ENCODE data around the gene PRL. TPM values are rescaled to one million over a fixed set of nuclear protein-coding genes. Genes with fewer than 3 reads are reported as not detected.

The PRL gene
- total RNA-seq, 1 experiment from 2014 or later: not detected

DNA sequence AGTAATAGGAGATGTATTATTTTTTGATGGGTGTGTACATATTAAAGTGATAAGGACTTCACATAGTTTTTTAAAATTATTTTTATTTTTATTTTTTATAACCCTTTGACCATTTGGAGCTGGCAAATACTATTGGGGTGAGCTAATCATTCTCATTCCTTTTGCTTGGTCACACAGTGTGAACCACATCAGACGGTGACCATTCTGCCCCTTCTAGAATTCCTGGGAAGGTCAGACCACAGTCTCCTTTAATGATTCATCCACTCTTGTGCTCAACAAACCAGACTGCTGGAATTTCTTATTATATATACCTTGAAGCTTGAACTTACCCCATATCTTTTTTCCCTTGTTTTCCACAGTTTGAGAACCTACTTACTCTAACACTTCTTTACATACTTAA, 23.9 kb upstream of the PRL start:
- H4K20me1 ChIP-seq (ENCODE audit: insufficient read depth): no peaks in the 10 kb centered on the region
- intact Hi-C loops (cut with micrococcal nuclease; ENCODE audit: unreplicated experiment): no loop called here
- no peaks in the 10 kb centered on the region for H3K9me2 ChIP-seq (ENCODE audit: insufficient read depth)
- ChIA-PET POLR2A (ENCODE audit: unreplicated experiment) (interaction anchor here (0.6 to 0.7 kb wide), 2 partner anchors 43 to 727 kb away, joined by 4 read pairs; no protein-coding TSS in a partner anchor), CTCF (no interaction called here)
- no peak overlapping the region for H3K4me3 ChIP-seq
- no peak overlapping the region for H3K27ac ChIP-seq
- no peaks in the 10 kb centered on the region for H3K36me3 ChIP-seq (ENCODE audit: low read depth)
- BruUV-seq (replicated peaks): no TSS peak
- H3K27me3 ChIP-seq (ENCODE audit: insufficient read depth, low read depth): no peaks in the 10 kb centered on the region
- peaks cover 13% of the 10 kb centered on the region; the same call in 1 of the 2 replicates for H3K9me3 ChIP-seq (ENCODE audit: insufficient read depth, low read depth)
- H3K79me2 ChIP-seq (ENCODE audit: low read depth): no peaks in the 10 kb centered on the region
- H3K4me1 ChIP-seq (replicated peaks; ENCODE audit: insufficient read depth): peaks cover 16% of the 10 kb centered on the region
- DNase-seq: peak; percentile 34 to 64
- H3F3A ChIP-seq (ENCODE audit: insufficient read depth, low read depth): 0 out of 2 replicates have a peak, but pooled peaks cover 4% of the 10 kb centered on the region
- no peak for TF ChIP-seq EZH2 (IDR thresholded peaks at IDR 0.05; ENCODE audit: low read depth)
- TF ChIP-seq, protein P1, sequence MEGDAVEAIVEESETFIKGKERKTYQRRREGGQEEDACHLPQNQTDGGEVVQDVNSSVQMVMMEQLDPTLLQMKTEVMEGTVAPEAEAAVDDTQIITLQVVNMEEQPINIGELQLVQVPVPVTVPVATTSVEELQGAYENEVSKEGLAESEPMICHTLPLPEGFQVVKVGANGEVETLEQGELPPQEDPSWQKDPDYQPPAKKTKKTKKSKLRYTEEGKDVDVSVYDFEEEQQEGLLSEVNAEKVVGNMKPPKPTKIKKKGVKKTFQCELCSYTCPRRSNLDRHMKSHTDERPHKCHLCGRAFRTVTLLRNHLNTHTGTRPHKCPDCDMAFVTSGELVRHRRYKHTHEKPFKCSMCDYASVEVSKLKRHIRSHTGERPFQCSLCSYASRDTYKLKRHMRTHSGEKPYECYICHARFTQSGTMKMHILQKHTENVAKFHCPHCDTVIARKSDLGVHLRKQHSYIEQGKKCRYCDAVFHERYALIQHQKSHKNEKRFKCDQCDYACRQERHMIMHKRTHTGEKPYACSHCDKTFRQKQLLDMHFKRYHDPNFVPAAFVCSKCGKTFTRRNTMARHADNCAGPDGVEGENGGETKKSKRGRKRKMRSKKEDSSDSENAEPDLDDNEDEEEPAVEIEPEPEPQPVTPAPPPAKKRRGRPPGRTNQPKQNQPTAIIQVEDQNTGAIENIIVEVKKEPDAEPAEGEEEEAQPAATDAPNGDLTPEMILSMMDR (conservative IDR thresholded peaks at IDR 0.05): no peak
- no peak overlapping the region for H3K4me2 ChIP-seq
- H2AFZ ChIP-seq: no peak overlapping the region

DNA sequence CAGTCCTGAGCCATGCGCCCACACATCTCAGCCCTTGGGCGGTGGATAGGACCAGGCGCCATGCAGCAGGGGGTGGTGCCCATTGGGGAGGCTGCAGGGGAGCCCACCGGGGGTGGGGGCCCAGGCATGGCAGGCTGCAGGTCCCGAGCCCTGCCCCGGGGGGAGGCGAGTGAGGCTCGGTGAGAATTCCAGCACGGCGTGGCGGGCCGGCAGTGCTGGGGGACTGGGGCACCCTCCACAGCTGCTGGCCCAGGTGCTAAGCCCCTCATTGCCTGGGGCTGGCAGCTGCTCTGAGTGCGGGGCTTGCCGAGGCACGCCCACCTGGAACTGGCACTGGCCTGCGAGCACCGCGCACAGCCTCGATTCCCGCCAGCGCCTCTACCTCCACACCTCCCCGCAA, 21.6 kb upstream of the PRL start:
- Histone ChIP-seq H3K4me1 (replicated peaks; ENCODE audit: insufficient read depth) (peaks cover 16% of the 10 kb centered on the region), H4K20me1 (ENCODE audit: insufficient read depth) (no peaks in the 10 kb centered on the region), H3K9me3 (ENCODE audit: insufficient read depth, low read depth) (peaks cover 7% of the 10 kb centered on the region; the same call in 1 of the 2 replicates), H3F3A (ENCODE audit: insufficient read depth, low read depth) (0 out of 2 replicates have a peak, but pooled peaks cover 4% of the 10 kb centered on the region), H3K36me3 (ENCODE audit: low read depth) (no peaks in the 10 kb centered on the region), H2AFZ (no peak overlapping the region), H3K27ac (no peak overlapping the region), H3K4me2 (no peak overlapping the region), H3K27me3 (ENCODE audit: insufficient read depth, low read depth) (no peaks in the 10 kb centered on the region), H3K4me3 (no peak overlapping the region), H3K9me2 (ENCODE audit: insufficient read depth) (no peaks in the 10 kb centered on the region), H3K79me2 (ENCODE audit: low read depth) (no peaks in the 10 kb centered on the region)
- CTCF ChIA-PET: no interaction called here
- intact Hi-C loops (cut with micrococcal nuclease; ENCODE audit: unreplicated experiment): no loop called here
- TF ChIP-seq, protein P1 (conservative IDR thresholded peaks at IDR 0.05): no peak
- TF ChIP-seq EZH2 (IDR thresholded peaks at IDR 0.05; ENCODE audit: low read depth): no peak
- no TSS peak for BruUV-seq (replicated peaks)
- no peak for DNase-seq
- POLR2A ChIA-PET (ENCODE audit: unreplicated experiment): no interaction called here

DNA sequence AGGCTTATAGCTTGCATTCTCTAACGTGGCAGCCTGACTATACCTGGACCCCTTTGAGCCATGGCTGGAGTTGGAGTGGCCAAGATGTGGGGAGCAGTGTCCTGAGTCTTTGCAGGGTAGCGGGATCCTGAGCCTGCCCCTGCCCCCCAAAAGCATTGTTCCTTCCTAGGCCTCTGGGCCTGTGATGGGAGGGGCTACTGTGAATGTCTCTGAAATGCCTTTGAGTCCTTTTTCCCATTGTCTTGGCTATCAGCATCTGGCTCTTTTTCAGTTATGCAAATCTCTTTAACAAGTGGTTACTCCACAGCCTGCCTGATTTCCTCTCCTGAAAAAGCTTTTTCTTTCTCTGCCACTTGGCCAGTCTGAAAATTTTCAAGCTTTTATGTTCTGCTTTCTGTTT, 17.0 kb upstream of the PRL start:
- Histone ChIP-seq H3K36me3 (ENCODE audit: low read depth) (no peaks in the 10 kb centered on the region), H2AFZ (no peak overlapping the region), H3F3A (ENCODE audit: insufficient read depth, low read depth) (no peaks in the 10 kb centered on the region), H3K9me2 (ENCODE audit: insufficient read depth) (no peaks in the 10 kb centered on the region), H4K20me1 (ENCODE audit: insufficient read depth) (no peaks in the 10 kb centered on the region), H3K9me3 (ENCODE audit: insufficient read depth, low read depth) (peaks cover 6% of the 10 kb centered on the region), H3K27ac (no peak overlapping the region), H3K4me3 (no peak overlapping the region), H3K79me2 (ENCODE audit: low read depth) (no peaks in the 10 kb centered on the region), H3K4me1 (replicated peaks; ENCODE audit: insufficient read depth) (no peaks in the 10 kb centered on the region), H3K4me2 (no peak overlapping the region), H3K27me3 (ENCODE audit: insufficient read depth, low read depth) (no peaks in the 10 kb centered on the region)
- intact Hi-C loops (cut with micrococcal nuclease; ENCODE audit: unreplicated experiment): no loop called here
- ChIA-PET CTCF (no interaction called here), POLR2A (ENCODE audit: unreplicated experiment) (interaction anchor here (0.6 kb wide), 1 partner anchor 717 kb away, joined by 16 read pairs; no protein-coding TSS in a partner anchor)
- TF ChIP-seq, protein P1 (conservative IDR thresholded peaks at IDR 0.05): no peak
- no TSS peak for BruUV-seq (replicated peaks)
- DNase-seq: no peak

All from PC-9 (cell line).